ENCODE measurements around the gene YARS1.

The YARS1 gene

GRCh38 chr1:32761253-32761877 is 55.8 kb downstream of the YARS1 start:
- H3K4me1 ChIP-seq (ENCODE audit: control insufficient read depth, insufficient read depth, low read length, poor library complexity, severe bottlenecking): peaks cover 54% of the 10 kb centered on the region
- WGBS, 2 experiments (ENCODE audit: insufficient coverage in 2 of 2): 77 to 83% methylated on average over 6 to 8 of the region's 10 CpGs
- no peaks in the 10 kb centered on the region for H3K36me3 ChIP-seq (ENCODE audit: control insufficient read depth, insufficient read depth, low read length)
- no peak overlapping the region for H3K27ac ChIP-seq (ENCODE audit: low read depth, low read length, severe bottlenecking)
- no peak overlapping the region for H3K4me3 ChIP-seq (ENCODE audit: extremely low read depth, insufficient read depth, low read length, poor library complexity, severe bottlenecking)
- no peaks in the 10 kb centered on the region for H3K9me3 ChIP-seq (ENCODE audit: control insufficient read depth, low read length)

GRCh38 chr1:32759997-32760623 is 57.0 kb downstream of the YARS1 start:
- H3K36me3 ChIP-seq (ENCODE audit: control insufficient read depth, insufficient read depth, low read length): no peaks in the 10 kb centered on the region
- 25 to 40% methylated on average over 8 to 11 of the region's 14 CpGs for WGBS, 2 experiments (ENCODE audit: insufficient coverage in 2 of 2)
- H3K4me1 ChIP-seq (ENCODE audit: control insufficient read depth, insufficient read depth, low read length, poor library complexity, severe bottlenecking): peaks cover 49% of the 10 kb centered on the region
- peak overlapping the region; percentile 73 for H3K27ac ChIP-seq (ENCODE audit: low read depth, low read length, severe bottlenecking)
- H3K4me3 ChIP-seq (ENCODE audit: extremely low read depth, insufficient read depth, low read length, poor library complexity, severe bottlenecking): no peak overlapping the region
- H3K9me3 ChIP-seq (ENCODE audit: control insufficient read depth, low read length): no peaks in the 10 kb centered on the region

- no peaks in the 10 kb centered on the region for H3K36me3 ChIP-seq (ENCODE audit: control insufficient read depth, insufficient read depth, low read length)
- no peaks in the 10 kb centered on the region for H3K9me3 ChIP-seq (ENCODE audit: control insufficient read depth, low read length)
- H3K4me3 ChIP-seq (ENCODE audit: extremely low read depth, insufficient read depth, low read length, poor library complexity, severe bottlenecking): no peak overlapping the region
- peaks cover 44% of the 10 kb centered on the region for H3K4me1 ChIP-seq (ENCODE audit: control insufficient read depth, insufficient read depth, low read length, poor library complexity, severe bottlenecking)
- peak overlapping the region; percentile 73 for H3K27ac ChIP-seq (ENCODE audit: low read depth, low read length, severe bottlenecking)
- WGBS, 2 experiments (ENCODE audit: insufficient coverage in 2 of 2): 43% methylated on average over 2 of the region's 5 CpGs; no CpG with 5 or more reads in 1 of the 2 experiments
Observed at GRCh38 chr1:32759521-32759981, 57.6 kb downstream of the YARS1 start.

GRCh38 chr1:32758795-32759430 is 58.2 kb downstream of the YARS1 start:
- H3K9me3 ChIP-seq (ENCODE audit: control insufficient read depth, low read length): no peaks in the 10 kb centered on the region
- H3K4me3 ChIP-seq (ENCODE audit: extremely low read depth, insufficient read depth, low read length, poor library complexity, severe bottlenecking): no peak overlapping the region
- H3K36me3 ChIP-seq (ENCODE audit: control insufficient read depth, insufficient read depth, low read length): no peaks in the 10 kb centered on the region
- WGBS, 2 experiments (ENCODE audit: insufficient coverage in 2 of 2): no CpG with 5 or more reads among the region's 1 CpG
- H3K4me1 ChIP-seq (ENCODE audit: control insufficient read depth, insufficient read depth, low read length, poor library complexity, severe bottlenecking): peaks cover 43% of the 10 kb centered on the region
- no peak overlapping the region for H3K27ac ChIP-seq (ENCODE audit: low read depth, low read length, severe bottlenecking)

- 83% methylated on average over 1 of the region's 7 CpGs; no CpG with 5 or more reads in 1 of the 2 experiments for WGBS, 2 experiments (ENCODE audit: insufficient coverage in 2 of 2)
- Histone ChIP-seq H3K9me3 (ENCODE audit: control insufficient read depth, low read length) (no peaks in the 10 kb centered on the region), H3K36me3 (ENCODE audit: control insufficient read depth, insufficient read depth, low read length) (no peaks in the 10 kb centered on the region), H3K27ac (ENCODE audit: low read depth, low read length, severe bottlenecking) (no peak overlapping the region), H3K4me3 (ENCODE audit: extremely low read depth, insufficient read depth, low read length, poor library complexity, severe bottlenecking) (no peak overlapping the region), H3K4me1 (ENCODE audit: control insufficient read depth, insufficient read depth, low read length, poor library complexity, severe bottlenecking) (peaks cover 43% of the 10 kb centered on the region)
Observed at GRCh38 chr1:32758177-32758794, 58.9 kb downstream of the YARS1 start.

GRCh38 chr1:32757213-32757895 is 59.8 kb downstream of the YARS1 start:
- peaks cover 43% of the 10 kb centered on the region for H3K4me1 ChIP-seq (ENCODE audit: control insufficient read depth, insufficient read depth, low read length, poor library complexity, severe bottlenecking)
- H3K4me3 ChIP-seq (ENCODE audit: extremely low read depth, insufficient read depth, low read length, poor library complexity, severe bottlenecking): no peak overlapping the region
- H3K9me3 ChIP-seq (ENCODE audit: control insufficient read depth, low read length): no peaks in the 10 kb centered on the region
- no peak overlapping the region for H3K27ac ChIP-seq (ENCODE audit: low read depth, low read length, severe bottlenecking)
- no peaks in the 10 kb centered on the region for H3K36me3 ChIP-seq (ENCODE audit: control insufficient read depth, insufficient read depth, low read length)
- 54 to 64% methylated on average over 3 of the region's 4 CpGs for WGBS, 2 experiments (ENCODE audit: insufficient coverage in 2 of 2)

GRCh38 chr1:32755810-32756159 is 61.4 kb downstream of the YARS1 start:
- H3K27ac ChIP-seq (ENCODE audit: low read depth, low read length, severe bottlenecking): peak overlapping the region; percentile 10
- WGBS, 2 experiments (ENCODE audit: insufficient coverage in 2 of 2): 40 to 56% methylated on average over 3 of the region's 3 CpGs
- H3K9me3 ChIP-seq (ENCODE audit: control insufficient read depth, low read length): no peaks in the 10 kb centered on the region
- H3K36me3 ChIP-seq (ENCODE audit: control insufficient read depth, insufficient read depth, low read length): no peaks in the 10 kb centered on the region
- H3K4me1 ChIP-seq (ENCODE audit: control insufficient read depth, insufficient read depth, low read length, poor library complexity, severe bottlenecking): peaks cover 33% of the 10 kb centered on the region
- H3K4me3 ChIP-seq (ENCODE audit: extremely low read depth, insufficient read depth, low read length, poor library complexity, severe bottlenecking): peak overlapping the region; percentile 56

- Histone ChIP-seq H3K36me3 (ENCODE audit: control insufficient read depth, insufficient read depth, low read length) (no peaks in the 10 kb centered on the region), H3K4me1 (ENCODE audit: control insufficient read depth, insufficient read depth, low read length, poor library complexity, severe bottlenecking) (peaks cover 28% of the 10 kb centered on the region), H3K9me3 (ENCODE audit: control insufficient read depth, low read length) (no peaks in the 10 kb centered on the region), H3K27ac (ENCODE audit: low read depth, low read length, severe bottlenecking) (peak overlapping the region; percentile 10), H3K4me3 (ENCODE audit: extremely low read depth, insufficient read depth, low read length, poor library complexity, severe bottlenecking) (peak overlapping the region; percentile 56)
- 16 to 31% methylated on average over 6 of the region's 10 CpGs for WGBS, 2 experiments (ENCODE audit: insufficient coverage in 2 of 2)
Observed at GRCh38 chr1:32755098-32755809, 61.9 kb downstream of the YARS1 start.

GRCh38 chr1:32754317-32755097 is 62.7 kb downstream of the YARS1 start:
- H3K9me3 ChIP-seq (ENCODE audit: control insufficient read depth, low read length): no peaks in the 10 kb centered on the region
- H3K4me1 ChIP-seq (ENCODE audit: control insufficient read depth, insufficient read depth, low read length, poor library complexity, severe bottlenecking): peaks cover 21% of the 10 kb centered on the region
- peak overlapping the region; percentile 56 for H3K4me3 ChIP-seq (ENCODE audit: extremely low read depth, insufficient read depth, low read length, poor library complexity, severe bottlenecking)
- WGBS, 2 experiments (ENCODE audit: insufficient coverage in 2 of 2): 1% methylated on average over 20 to 21 of the region's 47 CpGs
- no peaks in the 10 kb centered on the region for H3K36me3 ChIP-seq (ENCODE audit: control insufficient read depth, insufficient read depth, low read length)
- no peak overlapping the region for H3K27ac ChIP-seq (ENCODE audit: low read depth, low read length, severe bottlenecking)

Data from mesodermal cell (in vitro differentiated cells).